Gastrocnemius medialis (tissue), 4 donors: ENCODE measurements around the gene DDIT4. TPM values are rescaled to one million over a fixed set of nuclear protein-coding genes. Genes with fewer than 3 reads are reported as not detected.
"Not testable (repeated sequence)": the region's sequence is repeated elsewhere in the genome, so short reads cannot be mapped to it uniquely, and the experiment has no call there.

Source experiments
- ATAC-seq, 2 donors: fragments of 150-250 bp; one replicate each; pipeline ENCODE4 v1.9.1; 2016
- DNase-seq, 2 donors: peaks; one replicate each; pipeline ENCODE4 v3.0.0-alpha.2; 2019
- H3K27ac ChIP-seq, 4 donors: fragments of 200-600 bp; sonication (generic); 1 replicate in 1 of 4; 2 replicates in 3 of 4; pipeline ENCODE4 v1.5.1; 2016 to 2018; ENCODE audit warnings: mild to moderate bottlenecking in 2 of 4, moderate library complexity in 1 of 4
- H3K27me3 ChIP-seq, 3 donors: fragments of 200-600 bp; sonication (generic) in 2 of 3; 1 replicate in 1 of 3; 2 replicates in 2 of 3; pipeline versions ENCODE4 v1.5.1 to v1.6.0; 2016 to 2019; ENCODE audit warnings: mild to moderate bottlenecking in 1 of 3, moderate library complexity in 1 of 3
- H3K36me3 ChIP-seq, 2 donors: fragments of 200-600 bp; sonication (generic) in 1 of 2; one replicate each; pipeline ENCODE4 v1.5.1; 2017 to 2018
- H3K4me1 ChIP-seq, 2 donors: fragments of 200-600 bp; sonication (generic) in 1 of 2; one replicate each; pipeline ENCODE4 v1.5.1; 2016 to 2017; ENCODE audit warnings: mild to moderate bottlenecking in 2 of 2
- H3K4me3 ChIP-seq, 4 donors: fragments of 200-600 bp; sonication (generic) in 3 of 4; 1 replicate in 1 of 4; 2 replicates in 3 of 4; pipeline ENCODE4 v1.5.1; 2016 to 2019; ENCODE audit warnings: mild to moderate bottlenecking in 2 of 4
- H3K9me3 ChIP-seq, 3 donors: fragments of 200-600 bp; sonication (generic) in 2 of 3; 1 replicate in 1 of 3; 2 replicates in 2 of 3; pipeline ENCODE4 v1.5.1; 2016 to 2019
- POLR2A ChIP-seq, 2 donors: fragments of 450-650 bp; IDR thresholded peaks; one replicate each; pipeline ENCODE4 v1.6.1; 2017; ENCODE audit warnings: antibody characterized with exemption in 2 of 2, mild to moderate bottlenecking in 2 of 2, moderate library complexity in 2 of 2
- in situ Hi-C, 4 donors: fragments of 200-750 bp; cut with MboI; loops; one replicate each; pipeline versions ENCODE4 v1.15.0 to v1.8.0; 2017; ENCODE audit warnings: low sequenced_read_pairs in 4 of 4
- intact Hi-C: fragments of 100-400 bp; cut with DNase I; formaldehyde crosslinking; loops from one replicate; pipeline ENCODE4 v1.15.1; 2023; ENCODE audit warnings: low total_unique reads
- total RNA-seq, 4 donors: library from RNA; depleted of rRNA; stranded (reverse); fragments of >200 nt; gene quantifications; one replicate each; pipeline versions ENCODE4 v1.1.0 to v1.2.3, GENCODE V29; 2016
- TF ChIP-seq, protein P1 (sequence below), 5 experiments: fragments of 450-650 bp in 3 of 5; fragments of 200-600 bp in 2 of 5; sonication (generic) in 2 of 5; IDR thresholded peaks in 4 of 5; conservative IDR thresholded peaks in 1 of 5; 1 replicate in 4 of 5; 2 replicates in 1 of 5; pipeline ENCODE4 v1.5.1; 2016 to 2019; ENCODE audit warnings: antibody characterized with exemption in 5 of 5, mild to moderate bottlenecking in 3 of 5, moderate library complexity in 3 of 5

The DDIT4 gene
- total RNA-seq, 4 donors from 2014 or later = 296 to 667 (median 319) TPM

DNA sequence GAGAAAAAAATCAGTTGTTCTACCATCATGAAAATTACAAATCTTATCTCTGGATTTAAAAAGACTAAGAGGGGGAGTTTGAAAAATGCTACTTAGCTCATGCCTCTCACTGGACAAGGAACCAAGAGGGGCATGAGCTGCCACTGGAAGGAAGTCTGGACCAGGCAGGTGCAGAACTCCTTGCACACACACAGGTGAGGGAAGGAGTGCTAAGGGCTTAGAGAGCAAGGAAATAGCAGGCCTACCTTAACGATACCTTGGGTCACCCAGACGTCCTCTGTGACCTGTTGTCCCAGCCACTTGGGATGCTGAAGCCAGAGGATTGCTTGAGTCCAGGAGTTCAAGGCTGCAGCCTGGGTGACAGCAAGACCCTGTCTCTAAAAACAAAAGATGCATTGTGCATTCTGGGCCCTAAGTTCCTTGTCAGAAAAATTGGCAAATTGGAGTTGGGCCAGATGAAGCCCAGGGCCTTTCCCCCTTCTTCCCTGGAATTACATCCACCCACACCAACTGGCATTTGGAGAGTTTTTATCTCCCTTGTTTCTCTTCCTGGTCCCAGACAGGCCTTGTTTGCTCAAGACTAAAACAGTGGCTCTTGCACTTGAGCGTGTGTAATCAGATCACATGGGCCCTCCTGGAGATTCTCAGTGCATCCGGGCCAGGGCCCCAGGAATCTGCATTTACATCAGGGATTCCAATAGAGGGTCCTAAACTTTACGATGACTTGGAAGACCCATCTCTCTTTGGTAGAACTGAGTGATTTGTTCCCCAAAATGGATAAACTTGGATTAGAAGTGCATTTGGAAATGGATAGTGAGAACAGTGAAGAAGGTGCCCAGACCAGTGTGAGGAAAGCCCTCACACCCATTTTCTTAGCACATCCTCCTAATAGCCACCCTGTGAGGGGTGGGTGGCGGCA, 3.0 kb downstream of the DDIT4 start:
- H3K4me1 ChIP-seq = peaks cover 19 to 20% of the 10 kb centered on the region in 2 donors
- TF ChIP-seq, protein P1, sequence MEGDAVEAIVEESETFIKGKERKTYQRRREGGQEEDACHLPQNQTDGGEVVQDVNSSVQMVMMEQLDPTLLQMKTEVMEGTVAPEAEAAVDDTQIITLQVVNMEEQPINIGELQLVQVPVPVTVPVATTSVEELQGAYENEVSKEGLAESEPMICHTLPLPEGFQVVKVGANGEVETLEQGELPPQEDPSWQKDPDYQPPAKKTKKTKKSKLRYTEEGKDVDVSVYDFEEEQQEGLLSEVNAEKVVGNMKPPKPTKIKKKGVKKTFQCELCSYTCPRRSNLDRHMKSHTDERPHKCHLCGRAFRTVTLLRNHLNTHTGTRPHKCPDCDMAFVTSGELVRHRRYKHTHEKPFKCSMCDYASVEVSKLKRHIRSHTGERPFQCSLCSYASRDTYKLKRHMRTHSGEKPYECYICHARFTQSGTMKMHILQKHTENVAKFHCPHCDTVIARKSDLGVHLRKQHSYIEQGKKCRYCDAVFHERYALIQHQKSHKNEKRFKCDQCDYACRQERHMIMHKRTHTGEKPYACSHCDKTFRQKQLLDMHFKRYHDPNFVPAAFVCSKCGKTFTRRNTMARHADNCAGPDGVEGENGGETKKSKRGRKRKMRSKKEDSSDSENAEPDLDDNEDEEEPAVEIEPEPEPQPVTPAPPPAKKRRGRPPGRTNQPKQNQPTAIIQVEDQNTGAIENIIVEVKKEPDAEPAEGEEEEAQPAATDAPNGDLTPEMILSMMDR (IDR thresholded peaks at IDR 0.05 in 4 of 5, conservative IDR thresholded peaks at IDR 0.05 in 1 of 5) = no peak
- TF ChIP-seq POLR2A (IDR thresholded peaks at IDR 0.05) = peak in 1 of 2 donors; percentile 2
- H3K9me3 ChIP-seq = no peaks in the 10 kb centered on the region
- intact Hi-C loops (loop anchor here (1.0 kb wide), 1 partner anchor 52 kb away; no protein-coding TSS in a partner anchor), in situ Hi-C loops (loop anchor here in 2 of 4 donors (5.0 to 10.0 kb wide), 3 partner anchors 36 to 52 kb away; no protein-coding TSS in a partner anchor)
- DNase-seq (peak; percentile 53 to 58), ATAC-seq (peak in 1 of 2 donors; percentile 4)
- H3K36me3 ChIP-seq = peaks cover 5 to 22% of the 10 kb centered on the region in 2 donors
- no peaks in the 10 kb centered on the region for H3K27me3 ChIP-seq
- peak overlapping the region; percentile 97 to 100 (median 99) for H3K27ac ChIP-seq
- H3K4me3 ChIP-seq = peak overlapping the region; percentile 89 to 99 (median 96)

GRCh38 chr10:72277340-72277995, 3.7 kb downstream of the DDIT4 start:
- H3K4me3 ChIP-seq = no peak overlapping the region
- ATAC-seq = no peak

DNA sequence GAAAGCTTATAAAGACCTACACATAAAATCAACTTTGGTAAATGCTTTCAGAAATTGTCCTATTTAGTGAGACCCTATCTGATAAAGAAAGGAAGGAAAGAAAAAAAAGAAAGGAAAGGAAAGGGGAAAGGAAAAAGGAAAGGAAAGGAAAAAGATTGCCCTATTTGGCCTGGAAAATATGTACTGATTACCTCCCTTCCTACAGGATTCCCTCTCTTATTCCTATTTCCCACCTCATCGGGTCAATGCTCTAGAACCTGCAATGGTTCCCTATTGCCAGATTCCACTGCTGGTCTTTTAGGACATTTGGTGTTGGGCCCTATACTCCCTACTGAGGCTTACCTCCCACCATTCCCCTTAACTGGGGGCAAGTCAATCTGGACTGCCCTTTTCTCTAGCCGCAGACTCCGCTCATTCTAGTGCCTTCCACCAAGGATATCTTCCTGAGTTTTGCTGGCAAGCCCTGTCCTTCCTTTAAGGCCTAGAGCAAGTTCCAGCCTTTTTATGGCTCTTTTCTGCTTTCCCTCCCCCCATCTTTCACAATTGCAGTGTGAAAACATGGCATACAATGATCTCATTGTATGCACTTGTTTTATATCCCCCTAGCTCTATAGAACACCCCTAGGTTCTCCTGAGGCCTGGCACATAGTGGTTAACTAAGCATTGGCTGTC, 4.4 kb downstream of the DDIT4 start:
- H3K4me3 ChIP-seq = no peak overlapping the region
- in situ Hi-C loops = loop anchor here in 2 of 4 donors (5.0 to 10.0 kb wide), 3 partner anchors 34 to 53 kb away; no protein-coding TSS in a partner anchor
- DNase-seq (no peak), ATAC-seq (no peak)
- intact Hi-C loops = no loop called here
- H3K4me1 ChIP-seq = peaks cover 13 to 15% of the 10 kb centered on the region in 2 donors
- H3K36me3 ChIP-seq = peaks cover 5 to 22% of the 10 kb centered on the region in 2 donors
- H3K27ac ChIP-seq = peak overlapping the region; percentile 97 to 100 (median 99)
- H3K27me3 ChIP-seq = no peaks in the 10 kb centered on the region
- H3K9me3 ChIP-seq = no peaks in the 10 kb centered on the region
- TF ChIP-seq, protein P1 (IDR thresholded peaks at IDR 0.05 in 4 of 5, conservative IDR thresholded peaks at IDR 0.05 in 1 of 5) = no peak
- TF ChIP-seq POLR2A (IDR thresholded peaks at IDR 0.05) = peak in 1 of 2 donors; percentile 3

More at GRCh38 chr10:72277340-72277995, 3.7 kb downstream of the DDIT4 start:
- in situ Hi-C loops (loop anchor here in 2 of 4 donors (5.0 to 10.0 kb wide), 3 partner anchors 35 to 53 kb away; no protein-coding TSS in a partner anchor), intact Hi-C loops (no loop called here)
- peak; percentile 36 to 37 for DNase-seq
- Histone ChIP-seq H3K27ac (peak overlapping the region; percentile 97 to 100 (median 99)), H3K27me3 (no peaks in the 10 kb centered on the region), H3K36me3 (peaks cover 5 to 22% of the 10 kb centered on the region in 2 donors), H3K4me1 (peaks cover 14 to 16% of the 10 kb centered on the region in 2 donors), H3K9me3 (no peaks in the 10 kb centered on the region)
- TF ChIP-seq, protein P1 (IDR thresholded peaks at IDR 0.05 in 4 of 5, conservative IDR thresholded peaks at IDR 0.05 in 1 of 5) = no peak
- TF ChIP-seq POLR2A (IDR thresholded peaks at IDR 0.05) = no peak

- in situ Hi-C loops = loop anchor here in 2 of 4 donors (5.0 to 10.0 kb wide), 3 partner anchors 33 to 54 kb away; no protein-coding TSS in a partner anchor
- intact Hi-C loops = no loop called here
- peaks cover 13 to 15% of the 10 kb centered on the region in 2 donors for H3K4me1 ChIP-seq
- H3K27ac ChIP-seq = peak overlapping the region; percentile 97 to 100 (median 99)
- ATAC-seq = no peak
- no peak overlapping the region for H3K4me3 ChIP-seq
- H3K36me3 ChIP-seq = peaks cover 5 to 22% of the 10 kb centered on the region in 2 donors
- H3K9me3 ChIP-seq = no peaks in the 10 kb centered on the region
- no peaks in the 10 kb centered on the region for H3K27me3 ChIP-seq
- DNase-seq = peak in 1 of 2 donors; percentile 53
- peak in 1 of 2 donors; percentile 6 for TF ChIP-seq POLR2A (IDR thresholded peaks at IDR 0.05)
- TF ChIP-seq, protein P1 (IDR thresholded peaks at IDR 0.05 in 4 of 5, conservative IDR thresholded peaks at IDR 0.05 in 1 of 5) = peak in 2 of 5 experiments; percentile 31 to 41
Observed at GRCh38 chr10:72278668-72279393, 5.1 kb downstream of the DDIT4 start.

- H3K9me3 ChIP-seq, H3K4me3 ChIP-seq, H3K27me3 ChIP-seq, intact Hi-C loops: not testable (repeated sequence)
- DNase-seq = peak; percentile 77 to 92
- peak; percentile 27 to 50 for ATAC-seq
- H3K4me1 ChIP-seq = peaks cover 13 to 15% of the 10 kb centered on the region in 2 donors
- peak overlapping the region; percentile 97 to 100 (median 99) for H3K27ac ChIP-seq
- in situ Hi-C loops = loop anchor here in 2 of 4 donors (5.0 to 10.0 kb wide), 3 partner anchors 33 to 55 kb away; no protein-coding TSS in a partner anchor
- H3K36me3 ChIP-seq = peaks cover 5 to 15% of the 10 kb centered on the region in 2 donors
Observed at GRCh38 chr10:72279587-72279986, 5.9 kb downstream of the DDIT4 start.
